Activated naive CD8-positive, alpha-beta T cell treated with anti-CD3 and anti-CD28 coated beads, Interleukin-2, amount 50 U/mL, for 24 hours (primary cell): ENCODE data around the gene MINAR1.
A peak's percentile ranks its signal among the peaks of the same experiment; 100 is the strongest.

ENCODE experiments used
- ATAC-seq: fragments of 150-1000 bp; cut with Tn5 transposase; one replicate; pipeline ENCODE4 v1.10.0; 2021
- DNase-seq: peaks from one replicate; pipeline ENCODE4 v3.0.0; 2021
- H3K27ac Mint-ChIP-seq: one replicate; pipeline ENCODE4 v1.8.0; 2021; ENCODE audit warnings: mild to moderate bottlenecking, mixed read lengths
- H3K27me3 Mint-ChIP-seq: one replicate; pipeline ENCODE4 v1.8.0; 2021; ENCODE audit warnings: mixed read lengths
- H3K36me3 Mint-ChIP-seq: one replicate; pipeline ENCODE4 v1.8.0; 2021; ENCODE audit warnings: low read depth, mixed read lengths
- H3K4me1 Mint-ChIP-seq: one replicate; pipeline ENCODE4 v1.8.0; 2021; ENCODE audit warnings: mixed read lengths
- H3K4me3 Mint-ChIP-seq: one replicate; pipeline ENCODE4 v1.8.0; 2021; ENCODE audit warnings: mild to moderate bottlenecking, moderate library complexity, mixed read lengths
- H3K9me3 Mint-ChIP-seq: one replicate; pipeline ENCODE4 v1.8.0; 2021; ENCODE audit warnings: mixed read lengths

MINAR1 gene

GRCh38 chr15:79440355-79440908, 8.3 kb downstream of the MINAR1 start:
- no peak overlapping the region for H3K4me3 Mint-ChIP-seq
- no peak overlapping the region for H3K27ac Mint-ChIP-seq
- no peaks in the 10 kb centered on the region for H3K36me3 Mint-ChIP-seq
- H3K4me1 Mint-ChIP-seq, result no peaks in the 10 kb centered on the region
- H3K27me3 Mint-ChIP-seq, result peaks cover 2% of the 10 kb centered on the region
- H3K9me3 Mint-ChIP-seq, result peaks cover 4% of the 10 kb centered on the region
- ATAC-seq (no peak), DNase-seq (no peak)

DNA sequence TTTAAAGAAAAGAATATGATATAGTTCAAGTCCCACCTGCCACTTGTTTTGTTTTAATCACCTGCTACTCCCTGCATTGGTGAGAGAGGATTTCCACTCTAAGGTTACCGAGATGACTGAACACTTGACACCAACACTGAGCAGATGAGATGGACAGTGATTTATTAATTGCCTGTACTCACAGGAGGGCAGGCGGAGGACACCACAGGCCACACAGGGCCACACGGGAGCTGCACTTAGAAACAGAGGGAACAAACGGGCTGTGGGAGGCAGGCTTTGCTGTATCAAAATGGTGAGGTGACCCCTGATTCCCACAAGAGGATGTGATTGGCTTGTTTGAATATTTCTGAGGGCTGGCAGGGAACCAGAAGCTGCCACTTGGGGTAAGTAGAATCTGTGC, 10.8 kb downstream of the MINAR1 start:
- Mint-ChIP-seq H3K27ac (no peak overlapping the region), H3K9me3 (peaks cover 9% of the 10 kb centered on the region), H3K4me3 (no peak overlapping the region), H3K4me1 (no peaks in the 10 kb centered on the region), H3K27me3 (no peaks in the 10 kb centered on the region), H3K36me3 (no peaks in the 10 kb centered on the region)
- ATAC-seq, result no peak
- DNase-seq, result no peak

- Mint-ChIP-seq H3K27me3 (peaks cover 2% of the 10 kb centered on the region), H3K4me1 (no peaks in the 10 kb centered on the region), H3K27ac (no peak overlapping the region), H3K4me3 (no peak overlapping the region), H3K9me3 (peaks cover 9% of the 10 kb centered on the region), H3K36me3 (no peaks in the 10 kb centered on the region)
- DNase-seq (no peak), ATAC-seq (no peak)
Measured at GRCh38 chr15:79447060-79447459, 14.9 kb downstream of the MINAR1 start.

DNA sequence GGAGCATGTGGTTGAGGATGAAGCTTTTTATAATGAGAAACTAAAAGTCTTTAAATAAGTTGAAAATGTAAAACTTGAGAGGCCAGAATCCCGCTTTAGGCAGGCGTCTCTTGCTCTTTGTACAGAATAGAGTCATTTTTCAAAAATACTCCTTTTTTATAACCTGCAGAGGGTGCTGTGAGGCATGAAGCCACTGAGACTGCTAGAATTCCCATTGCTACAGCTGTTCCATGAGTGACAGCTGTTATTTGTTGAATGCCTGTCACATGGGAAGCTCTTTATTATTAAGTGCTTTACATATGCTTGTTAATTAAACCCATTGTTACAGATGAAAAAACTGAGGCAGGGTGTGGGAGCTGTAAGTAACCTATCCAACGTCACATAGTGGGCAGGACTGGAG, 18.5 kb downstream of the MINAR1 start:
- H3K27me3 Mint-ChIP-seq, result peaks cover 2% of the 10 kb centered on the region
- H3K9me3 Mint-ChIP-seq, result peaks cover 9% of the 10 kb centered on the region
- no peaks in the 10 kb centered on the region for H3K4me1 Mint-ChIP-seq
- no peak overlapping the region for H3K27ac Mint-ChIP-seq
- ATAC-seq (no peak), DNase-seq (no peak)
- H3K36me3 Mint-ChIP-seq, result no peaks in the 10 kb centered on the region
- no peak overlapping the region for H3K4me3 Mint-ChIP-seq

DNA sequence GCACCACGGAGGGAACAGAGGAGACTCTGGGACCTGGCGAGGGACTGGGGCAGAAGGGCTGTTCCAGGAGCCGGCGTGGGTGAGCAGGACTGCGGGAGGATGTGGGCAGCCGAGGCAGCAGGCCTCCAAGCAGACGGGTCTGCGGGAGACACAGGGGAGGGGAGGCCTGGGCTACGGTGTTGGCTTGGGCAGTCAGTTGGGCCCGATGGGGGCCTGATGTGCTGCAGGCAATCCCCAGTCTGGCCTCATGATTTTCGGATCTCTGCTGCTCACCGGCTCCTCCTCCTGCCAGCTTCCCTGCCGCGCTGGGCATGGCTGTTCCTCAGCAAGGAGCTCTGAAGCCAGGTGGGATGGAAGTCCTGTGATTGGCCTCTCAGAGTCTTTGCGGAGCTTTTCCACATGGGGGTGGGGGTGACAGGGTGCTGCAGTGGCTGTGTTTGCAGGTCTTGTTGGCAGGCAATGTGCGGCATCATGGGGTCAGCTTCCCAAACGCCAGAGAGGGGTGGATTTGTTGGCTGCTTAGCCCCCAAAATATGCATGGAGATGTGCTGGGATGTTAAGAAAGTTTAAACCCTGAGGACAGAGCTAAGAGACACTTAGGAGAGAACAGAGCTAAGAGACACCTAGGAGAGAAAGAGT, 19.3 kb downstream of the MINAR1 start:
- H3K27ac Mint-ChIP-seq, result no peak overlapping the region
- H3K9me3 Mint-ChIP-seq, result peaks cover 5% of the 10 kb centered on the region
- no peak for ATAC-seq

GRCh38 chr15:79452244-79453051, 20.3 kb downstream of the MINAR1 start:
- peaks cover 2% of the 10 kb centered on the region for H3K27me3 Mint-ChIP-seq
- peaks cover under 1% of the 10 kb centered on the region for H3K9me3 Mint-ChIP-seq
- no peak overlapping the region for H3K4me3 Mint-ChIP-seq
- no peaks in the 10 kb centered on the region for H3K4me1 Mint-ChIP-seq
- H3K36me3 Mint-ChIP-seq, result no peaks in the 10 kb centered on the region
- H3K27ac Mint-ChIP-seq, result no peak overlapping the region
- DNase-seq (no peak), ATAC-seq (peak; percentile 28)

More for the DNA sequence above, 19.3 kb downstream of the MINAR1 start:
- Mint-ChIP-seq H3K36me3 (no peaks in the 10 kb centered on the region), H3K4me1 (no peaks in the 10 kb centered on the region), H3K27me3 (peaks cover 2% of the 10 kb centered on the region), H3K4me3 (no peak overlapping the region)
- no peak for DNase-seq

DNA sequence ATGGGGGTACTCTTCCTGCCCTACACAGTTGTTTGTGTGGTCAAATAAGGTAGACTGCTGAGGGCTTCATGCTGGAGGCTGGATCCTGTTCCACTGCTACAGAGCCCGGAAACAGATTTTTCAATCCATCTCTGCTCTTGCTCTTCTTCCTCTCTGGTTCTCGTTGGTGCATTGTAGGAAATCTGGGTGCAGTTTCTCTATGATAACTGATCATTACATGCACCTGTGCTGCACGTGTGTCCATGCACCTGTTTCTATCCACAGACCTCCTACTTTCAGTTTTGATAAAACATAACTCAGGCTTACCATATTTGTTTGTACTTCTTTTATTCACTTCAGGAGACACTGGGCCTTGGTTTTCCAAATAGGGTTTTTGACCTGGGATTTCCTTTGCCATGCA, 21.3 kb downstream of the MINAR1 start:
- no peak for ATAC-seq

DNA sequence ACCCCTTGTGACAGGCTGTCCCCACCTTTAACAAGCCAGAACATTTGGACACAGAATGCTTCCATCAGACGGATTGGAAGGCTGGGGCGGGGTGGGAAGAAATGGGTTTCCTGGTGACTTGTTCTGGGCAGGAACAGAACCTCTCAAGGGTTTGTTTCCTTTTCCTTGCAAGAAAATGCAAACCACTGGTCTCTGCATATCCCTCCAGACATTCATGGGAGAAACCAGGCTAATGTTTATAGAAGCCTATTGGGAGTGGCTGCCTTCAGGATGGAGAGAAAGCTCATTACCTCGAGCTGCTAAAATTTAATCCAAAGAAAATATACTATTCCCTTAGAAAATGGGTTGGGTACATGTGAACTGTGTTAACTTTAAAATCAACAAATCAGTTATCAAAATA, 21.9 kb downstream of the MINAR1 start:
- H3K36me3 Mint-ChIP-seq, result no peaks in the 10 kb centered on the region
- H3K27ac Mint-ChIP-seq, result no peak overlapping the region
- no peak for DNase-seq
- no peaks in the 10 kb centered on the region for H3K9me3 Mint-ChIP-seq
- H3K4me3 Mint-ChIP-seq, result no peak overlapping the region
- peaks cover 2% of the 10 kb centered on the region for H3K27me3 Mint-ChIP-seq
- H3K4me1 Mint-ChIP-seq, result no peaks in the 10 kb centered on the region
- ATAC-seq, result no peak

More for the DNA sequence above, 21.3 kb downstream of the MINAR1 start:
- no peaks in the 10 kb centered on the region for H3K36me3 Mint-ChIP-seq
- no peak for DNase-seq
- H3K4me3 Mint-ChIP-seq, result no peak overlapping the region
- H3K4me1 Mint-ChIP-seq, result no peaks in the 10 kb centered on the region
- H3K27me3 Mint-ChIP-seq, result peaks cover 2% of the 10 kb centered on the region
- H3K9me3 Mint-ChIP-seq, result no peaks in the 10 kb centered on the region
- H3K27ac Mint-ChIP-seq, result no peak overlapping the region

GRCh38 chr15:79455361-79455760, 23.2 kb downstream of the MINAR1 start:
- Mint-ChIP-seq H3K4me1 (no peaks in the 10 kb centered on the region), H3K27me3 (no peaks in the 10 kb centered on the region), H3K4me3 (no peak overlapping the region), H3K9me3 (no peaks in the 10 kb centered on the region), H3K36me3 (no peaks in the 10 kb centered on the region), H3K27ac (no peak overlapping the region)
- no peak for DNase-seq
- ATAC-seq, result no peak

GRCh38 chr15:79455943-79456342, 23.8 kb downstream of the MINAR1 start:
- Mint-ChIP-seq H3K27ac (no peak overlapping the region), H3K4me1 (no peaks in the 10 kb centered on the region), H3K27me3 (no peaks in the 10 kb centered on the region), H3K4me3 (no peak overlapping the region), H3K9me3 (no peaks in the 10 kb centered on the region), H3K36me3 (no peaks in the 10 kb centered on the region)
- DNase-seq (no peak), ATAC-seq (no peak)

DNA sequence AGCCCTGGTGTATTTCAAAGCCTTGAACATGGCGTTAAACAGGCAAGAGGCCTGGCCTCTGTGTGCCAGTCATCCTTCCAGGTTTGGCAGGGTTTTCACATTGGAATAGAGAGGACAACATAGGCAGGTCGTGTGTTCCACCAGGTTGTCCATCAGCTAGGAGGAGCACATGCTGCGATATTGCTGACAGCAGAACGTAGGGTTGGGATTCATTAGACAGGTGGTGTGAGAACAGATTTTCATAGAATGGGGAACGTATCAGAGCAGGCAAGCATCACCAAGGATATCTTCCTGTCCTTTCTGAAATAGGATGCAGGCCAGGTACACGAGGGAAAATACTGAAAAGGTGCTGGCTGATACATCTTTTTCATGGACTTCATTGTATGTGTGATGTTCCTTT, 26.4 kb downstream of the MINAR1 start:
- no peak for ATAC-seq
- Mint-ChIP-seq H3K4me1 (no peaks in the 10 kb centered on the region), H3K9me3 (no peaks in the 10 kb centered on the region), H3K36me3 (no peaks in the 10 kb centered on the region), H3K27me3 (no peaks in the 10 kb centered on the region), H3K4me3 (no peak overlapping the region), H3K27ac (no peak overlapping the region)
- DNase-seq, result no peak

DNA sequence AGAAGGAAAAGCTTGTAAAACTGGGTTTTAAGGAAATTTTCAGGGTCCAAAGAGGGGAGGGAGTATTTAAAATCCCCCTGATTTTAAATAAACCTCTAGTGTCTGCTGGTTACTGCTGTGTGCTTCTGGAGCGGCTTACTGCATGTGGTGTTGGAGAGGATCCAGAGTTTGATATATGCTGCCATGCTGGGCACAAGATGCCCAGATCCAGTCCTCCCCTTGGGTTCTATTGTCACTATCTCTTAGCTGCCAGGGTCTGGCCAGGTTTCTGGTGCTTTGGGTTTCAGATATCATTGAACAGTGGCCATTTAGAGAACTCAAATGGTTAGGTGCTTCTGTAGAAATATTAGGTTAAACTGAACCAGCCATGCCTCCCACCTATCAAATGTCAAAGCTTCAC, 27.5 kb downstream of the MINAR1 start:
- Mint-ChIP-seq H3K4me1 (no peaks in the 10 kb centered on the region), H3K36me3 (no peaks in the 10 kb centered on the region), H3K4me3 (no peak overlapping the region), H3K9me3 (no peaks in the 10 kb centered on the region), H3K27ac (no peak overlapping the region), H3K27me3 (no peaks in the 10 kb centered on the region)
- ATAC-seq (no peak), DNase-seq (no peak)

DNA sequence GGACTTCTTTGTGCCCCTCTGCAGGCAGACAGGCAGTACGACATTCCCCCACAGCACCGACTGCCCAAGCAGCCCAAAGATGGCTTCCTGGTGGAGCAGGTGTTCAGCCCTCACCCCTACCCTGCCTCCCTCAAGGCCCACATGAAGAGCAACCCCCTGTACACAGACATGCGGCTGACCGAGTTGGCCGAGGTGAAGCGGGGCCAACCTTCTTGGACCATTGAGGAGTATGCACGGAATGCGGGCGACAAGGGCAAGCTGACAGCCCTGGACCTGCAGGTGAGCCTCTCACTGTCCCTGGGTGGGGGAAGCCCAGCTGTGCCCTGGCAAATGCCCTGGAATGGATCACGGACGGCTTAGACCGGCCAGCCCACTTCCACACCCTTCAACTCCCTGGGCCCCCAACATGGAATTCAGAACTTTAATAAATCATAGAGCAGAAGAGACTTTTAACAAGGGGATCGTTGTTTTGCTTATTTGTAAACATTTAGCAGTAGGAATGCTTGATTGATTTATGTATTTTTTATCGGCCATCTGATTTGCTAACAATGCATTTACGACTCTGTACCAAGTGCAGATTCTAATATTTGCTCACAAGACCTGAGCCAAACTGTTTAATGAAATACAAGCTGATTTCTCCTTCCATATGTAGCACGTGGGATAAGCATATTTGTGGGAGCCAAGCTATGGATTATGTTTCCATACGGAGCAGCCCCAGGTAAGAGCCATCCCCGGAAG, 31.1 kb downstream of the MINAR1 start:
- no peaks in the 10 kb centered on the region for H3K9me3 Mint-ChIP-seq
- no peaks in the 10 kb centered on the region for H3K36me3 Mint-ChIP-seq
- no peak for ATAC-seq
- DNase-seq, result no peak
- H3K27ac Mint-ChIP-seq, result no peak overlapping the region
- H3K27me3 Mint-ChIP-seq, result no peaks in the 10 kb centered on the region
- H3K4me1 Mint-ChIP-seq, result no peaks in the 10 kb centered on the region
- no peak overlapping the region for H3K4me3 Mint-ChIP-seq

- Mint-ChIP-seq H3K4me3 (no peak overlapping the region), H3K9me3 (no peaks in the 10 kb centered on the region), H3K36me3 (peaks cover 1% of the 10 kb centered on the region), H3K27ac (no peak overlapping the region), H3K27me3 (no peaks in the 10 kb centered on the region), H3K4me1 (no peaks in the 10 kb centered on the region)
- no peak for DNase-seq
- no peak for ATAC-seq
Measured at GRCh38 chr15:79463781-79464270, 31.7 kb downstream of the MINAR1 start.
